HG03159 (cell line): Measurements from ENCODE around the gene UVRAG.

Experiments used
- ATAC-seq: cut with Tn5 transposase; IDR thresholded peaks from one replicate; pipeline ENCODE4 v1.9.1; 2021; ENCODE audit warnings: mild to moderate bottlenecking, moderate library complexity; ENCODE audit not compliant: unreplicated experiment

Gene UVRAG

DNA sequence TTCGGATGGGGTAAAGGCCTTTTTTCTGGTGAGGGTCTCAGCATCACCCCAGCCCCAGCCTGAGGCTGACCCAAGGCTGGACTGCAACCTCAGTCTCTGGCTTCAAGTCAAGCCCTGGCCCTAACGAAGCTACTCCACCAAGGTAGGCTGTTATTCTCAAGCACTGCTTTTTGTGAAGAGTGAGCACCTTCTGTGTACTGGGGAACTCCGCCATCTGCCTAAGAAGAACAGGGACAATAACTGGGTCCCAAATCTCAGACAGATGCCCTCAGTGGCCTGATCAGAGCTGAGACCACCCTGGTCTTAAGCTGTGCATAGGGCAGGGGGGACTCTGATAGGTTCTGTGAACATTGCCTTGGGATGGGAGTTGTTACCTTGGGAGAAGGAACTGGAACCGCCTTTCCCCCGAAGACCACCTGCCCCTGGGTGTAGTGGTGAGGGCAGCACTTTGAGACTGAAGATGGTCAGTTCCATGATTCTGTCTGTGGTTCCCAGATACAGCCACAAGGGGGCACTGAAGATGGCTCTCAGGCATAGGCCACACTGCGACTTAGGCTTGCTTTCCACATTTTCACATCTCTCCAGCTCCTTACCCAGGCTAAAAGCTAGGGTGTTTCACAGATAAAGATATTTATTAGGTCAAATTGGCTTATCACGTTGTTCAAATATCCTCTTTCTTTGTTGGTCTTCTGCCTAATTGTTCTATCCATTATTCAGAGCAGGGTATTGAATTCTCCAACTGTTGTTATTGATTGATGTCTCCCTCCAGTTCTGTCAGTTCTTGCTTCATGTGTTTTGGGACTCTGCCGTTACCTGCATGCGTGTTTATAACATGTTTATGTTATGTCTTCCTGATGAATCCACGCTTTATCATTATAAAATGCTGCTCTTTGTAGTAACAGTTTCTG is 11.8 kb upstream of the UVRAG start:
- peak; percentile 48 for ATAC-seq

- ATAC-seq: no peak
Observed at GRCh38 chr11:75809111-75809510, 5.9 kb upstream of the UVRAG start.

GRCh38 chr11:75809991-75810390 is 5.0 kb upstream of the UVRAG start:
- no peak for ATAC-seq

DNA sequence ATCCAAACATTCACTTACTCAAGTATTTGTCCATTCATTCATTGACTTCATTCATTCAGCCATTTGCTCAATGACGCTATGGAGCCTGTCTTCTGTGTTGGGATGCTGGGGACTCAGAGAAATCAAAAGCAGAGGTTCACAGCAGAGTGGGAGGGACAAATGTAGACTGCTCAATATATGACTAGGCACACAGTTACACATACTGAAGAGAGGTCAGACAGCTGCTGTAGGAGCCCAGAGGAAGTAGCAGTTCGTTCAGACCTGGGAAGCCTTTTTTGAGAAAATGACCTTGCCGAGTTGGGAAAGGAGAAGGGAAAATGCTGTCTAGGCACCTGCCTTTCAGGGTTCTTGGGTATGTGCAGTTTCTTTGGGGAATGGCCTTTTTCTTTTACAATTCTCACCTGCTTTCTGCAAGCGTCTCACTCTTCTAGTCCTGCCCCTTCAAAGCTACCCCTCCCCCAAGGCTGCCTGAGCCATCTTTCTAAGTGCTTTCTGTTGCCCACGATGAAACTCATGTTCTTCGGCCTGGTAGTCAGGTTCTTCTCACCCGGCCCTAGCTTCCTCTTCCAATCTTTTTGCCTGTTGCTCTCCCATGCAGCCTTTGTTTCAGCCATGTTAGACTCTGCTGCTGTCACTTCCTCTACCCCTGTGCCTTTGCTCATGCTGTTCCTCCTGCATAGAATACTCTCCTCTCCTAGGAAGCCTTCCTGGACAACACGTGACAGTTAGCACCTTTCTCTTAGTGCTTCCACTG is 4.2 kb upstream of the UVRAG start:
- peak; percentile 13 for ATAC-seq

- ATAC-seq: no peak
Observed at GRCh38 chr11:75811485-75811884, 3.5 kb upstream of the UVRAG start.

GRCh38 chr11:75812542-75813040 is 2.4 kb upstream of the UVRAG start:
- ATAC-seq: no peak

- no peak for ATAC-seq
Observed at GRCh38 chr11:75813124-75813523, 1.9 kb upstream of the UVRAG start.

DNA sequence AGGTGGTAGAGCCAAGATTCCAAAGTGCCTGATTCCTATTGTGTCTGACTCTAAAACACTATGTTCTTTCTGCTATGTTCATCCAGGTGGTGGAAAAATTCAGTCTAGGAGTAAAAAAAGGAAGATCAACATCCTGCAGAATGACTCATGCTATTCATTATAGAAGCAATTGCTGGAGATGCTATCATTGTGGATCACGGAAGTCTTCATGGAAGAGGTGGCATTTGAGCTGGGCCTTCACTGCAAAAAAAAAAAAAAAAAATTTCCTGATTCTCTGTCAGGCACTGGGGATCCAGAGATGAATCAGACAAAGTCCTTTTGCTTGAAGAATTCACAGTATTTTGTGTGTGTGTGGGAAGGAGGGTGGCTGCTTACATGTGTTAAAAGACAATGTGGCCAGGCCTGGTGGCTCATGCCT is 1.4 kb upstream of the UVRAG start:
- ATAC-seq: no peak

DNA sequence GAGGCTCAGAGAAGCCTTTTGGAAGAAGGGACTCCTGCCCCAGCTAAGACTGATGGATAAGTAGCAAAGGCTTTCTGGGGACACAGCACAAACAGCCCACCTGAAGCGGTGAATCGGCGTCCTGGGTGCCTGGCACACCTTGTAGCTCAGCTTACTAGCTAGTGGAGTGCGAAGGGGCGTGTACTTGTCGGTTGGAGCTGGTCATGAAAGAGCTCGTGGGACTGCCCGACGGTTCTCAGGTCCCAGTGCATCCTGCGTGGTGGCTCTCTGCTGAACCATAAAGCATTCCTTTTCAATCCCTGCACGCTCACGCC is 690 bp upstream of the UVRAG start:
- ATAC-seq: peak; percentile 31

GRCh38 chr11:75815345-75816168 is 547 bp downstream of the UVRAG start:
- peak; percentile 4 for ATAC-seq

DNA sequence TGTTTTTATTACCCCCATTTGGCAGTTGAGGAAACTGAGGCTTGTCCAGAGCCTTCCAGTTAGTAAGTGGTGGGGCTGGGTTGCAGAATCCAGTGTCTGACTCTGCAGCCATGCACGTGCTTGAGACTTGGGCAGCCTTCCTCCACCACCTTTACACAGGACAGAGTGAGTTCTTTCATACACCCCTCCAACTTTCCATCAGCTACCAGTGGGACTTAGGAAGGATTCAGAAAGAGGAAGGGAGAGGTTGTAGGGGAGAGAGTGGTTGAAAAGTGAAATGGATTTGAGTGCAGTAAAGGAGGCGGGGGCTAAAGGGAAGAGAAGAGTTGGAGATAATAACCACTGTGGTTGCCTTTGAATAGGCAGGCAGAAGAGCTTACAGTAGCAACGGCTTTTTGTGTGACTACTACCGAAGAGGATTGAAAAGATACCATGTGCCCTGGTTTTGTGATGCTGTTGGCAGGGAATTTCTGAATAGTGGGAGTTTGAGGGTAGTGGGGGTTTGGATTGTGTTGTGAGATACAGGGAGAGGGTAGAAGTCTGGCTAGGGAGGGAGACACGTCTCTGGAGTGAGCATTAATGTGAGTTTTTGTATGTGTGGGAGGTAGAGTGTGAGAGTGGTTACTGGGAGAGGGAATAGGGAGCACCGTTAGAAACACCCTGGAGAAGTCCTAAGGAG is 1.7 kb downstream of the UVRAG start:
- no peak for ATAC-seq

- no peak for ATAC-seq
Observed at GRCh38 chr11:75820645-75821044, 5.6 kb downstream of the UVRAG start.

- no peak for ATAC-seq
Observed at GRCh38 chr11:75821202-75821601, 6.2 kb downstream of the UVRAG start.

DNA sequence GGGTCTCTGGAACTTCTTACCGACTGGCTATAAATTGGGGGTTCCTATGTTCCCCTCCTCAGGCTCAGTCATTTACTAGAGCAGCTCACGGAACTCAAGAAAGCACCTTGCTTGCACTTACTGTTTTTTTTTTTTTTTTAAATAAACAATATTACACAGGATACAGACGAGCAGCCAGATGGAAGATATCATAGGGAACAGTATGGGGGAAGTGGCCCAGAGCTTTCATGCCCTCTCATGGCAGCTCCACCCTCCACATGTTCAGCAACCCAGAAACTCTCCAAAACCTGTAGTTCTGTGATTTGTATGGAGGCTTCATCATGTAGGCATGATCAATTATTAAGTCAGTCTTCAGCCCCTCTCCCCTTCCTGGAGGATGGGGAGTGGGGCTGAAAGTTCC is 7.5 kb downstream of the UVRAG start:
- ATAC-seq: no peak

DNA sequence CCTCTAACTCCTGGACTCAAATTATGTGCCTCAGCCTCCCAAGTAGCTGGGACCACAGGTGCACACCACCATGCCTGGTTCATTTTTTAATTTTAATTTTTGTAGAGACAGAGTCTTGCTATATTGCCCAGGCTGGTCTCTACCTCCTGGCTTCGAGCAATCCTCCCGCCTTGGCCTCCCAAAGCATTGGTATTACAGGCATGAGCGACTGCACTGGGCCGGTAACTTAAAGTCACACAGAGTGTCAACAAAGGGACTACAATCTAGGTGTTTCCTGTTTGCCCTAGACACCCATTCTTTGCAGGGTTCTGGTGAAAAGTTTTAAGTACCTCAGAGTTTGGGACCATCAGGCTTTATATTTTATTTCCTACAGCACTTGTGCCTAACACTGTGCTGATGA is 8.4 kb downstream of the UVRAG start:
- ATAC-seq: no peak

- ATAC-seq: peak; percentile 5
Observed at GRCh38 chr11:75823946-75824345, 8.9 kb downstream of the UVRAG start.

DNA sequence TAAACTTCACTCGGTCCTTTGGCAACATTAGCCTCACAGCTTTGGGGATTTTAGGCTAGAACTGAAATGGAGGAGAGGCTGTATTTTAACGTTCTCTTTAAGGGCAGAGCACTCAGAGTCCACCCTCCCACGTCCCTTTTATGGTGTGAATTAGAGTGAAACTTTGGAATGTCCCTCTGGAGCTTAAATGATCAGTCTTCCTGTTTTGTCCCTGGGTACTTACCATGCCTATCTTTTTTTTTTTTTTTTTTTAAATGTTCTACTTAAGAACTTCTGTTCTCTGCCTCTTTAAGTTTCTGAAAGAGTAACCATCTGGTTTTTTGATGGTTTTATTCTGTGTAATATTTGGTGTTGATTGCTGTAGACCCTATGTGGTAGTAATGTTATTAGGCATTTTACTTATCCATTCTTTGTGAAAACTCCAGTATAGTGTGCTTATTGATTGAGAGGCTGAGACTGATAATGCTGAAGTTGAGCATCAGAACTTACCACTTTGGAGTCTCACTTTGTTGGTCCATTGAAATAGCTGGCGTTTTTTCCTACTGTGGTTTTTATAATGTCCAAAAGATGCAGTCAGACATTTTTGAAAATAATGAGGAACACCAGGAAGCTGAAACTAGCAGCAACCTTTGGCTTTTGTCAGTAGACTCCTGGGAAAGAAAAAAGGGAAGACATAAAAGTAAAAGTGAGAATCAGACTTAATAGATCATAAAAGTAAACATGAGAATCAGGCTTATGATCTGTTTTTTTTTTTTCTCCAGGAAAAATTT is 11.6 kb downstream of the UVRAG start:
- ATAC-seq: no peak

GRCh38 chr11:75827562-75827961 is 12.6 kb downstream of the UVRAG start:
- no peak for ATAC-seq

- no peak for ATAC-seq
Observed at GRCh38 chr11:75831915-75832502, 17.0 kb downstream of the UVRAG start.

DNA sequence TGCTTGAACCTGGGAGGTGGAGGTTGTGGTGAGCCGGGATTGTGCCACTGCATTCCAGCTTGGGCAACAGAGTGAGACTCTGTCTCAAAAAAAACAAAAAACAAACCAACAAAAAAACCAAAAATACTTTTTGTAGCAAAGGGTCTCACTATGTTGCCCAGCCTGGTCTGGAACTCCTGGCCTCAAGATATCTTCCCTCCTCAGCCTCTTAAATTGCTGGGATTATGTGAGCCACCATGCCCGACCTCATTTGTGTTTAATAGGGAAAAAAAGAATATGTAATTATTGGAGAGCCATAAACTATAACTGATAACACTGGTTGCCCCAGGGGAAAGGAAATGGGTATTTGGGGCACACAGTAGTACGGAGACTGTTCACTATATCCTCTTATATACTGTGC is 19.7 kb downstream of the UVRAG start:
- no peak for ATAC-seq
